ENCODE results near the gene OR6J1.

- no peak for TF ChIP-seq CTCF (IDR thresholded peaks at IDR 0.05)
- TF ChIP-seq POLR2A (IDR thresholded peaks at IDR 0.05), result no peak
Observed at GRCh38 chr14:22613106-22613695, 31.0 kb downstream of the OR6J1 start.
